RPMI7951 (cell line): Measurements from ENCODE around the gene ANTKMT. TPM values are rescaled to one million over a fixed set of nuclear protein-coding genes. Genes with fewer than 3 reads are reported as not detected.

Source experiments
- DNase-seq: peaks from one replicate; pipeline ENCODE4 v3.0.0-alpha.2; 2012; ENCODE audit warnings: low read depth
- total RNA-seq: library from RNA; depleted of rRNA; stranded (reverse); fragments of >200 nt; shearing (Covaris generic); gene quantifications from 2 replicates; pipeline ENCODE4 v1.2.3, GENCODE V29; 2014; rRNA removed

ANTKMT gene
- total RNA-seq, 1 experiment from 2014 or later, result 18.0 TPM

GRCh38 chr16:763369-764183 is 42.6 kb downstream of the ANTKMT start:
- DNase-seq, result no peak

DNA sequence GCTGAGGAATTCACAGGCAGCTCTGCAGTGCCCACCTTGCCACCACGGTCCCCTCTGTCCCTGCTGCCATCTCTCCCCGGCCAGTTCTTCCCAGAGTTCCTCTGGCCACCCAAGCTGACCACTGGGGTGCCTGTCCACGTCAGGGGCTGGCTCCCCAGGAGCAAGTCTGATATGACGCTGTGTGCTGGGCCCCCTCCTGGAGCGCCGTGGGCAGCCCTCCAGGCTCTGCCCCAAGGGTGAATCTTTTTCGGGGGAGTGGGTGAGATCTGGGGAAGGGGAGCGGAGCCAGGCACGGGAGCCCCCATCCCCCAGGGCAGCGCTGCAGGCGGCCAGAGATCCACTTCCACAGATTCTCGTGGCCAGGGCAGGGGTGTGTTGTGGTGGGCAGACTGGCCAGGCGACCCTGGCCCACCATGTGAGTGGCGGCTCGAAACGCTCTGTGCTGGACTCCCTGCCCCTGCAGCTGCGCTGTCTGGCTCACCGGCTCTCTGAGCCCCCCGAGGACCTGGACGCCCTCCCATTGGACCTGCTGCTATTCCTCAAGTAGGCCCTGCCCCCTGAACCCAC is 43.3 kb downstream of the ANTKMT start:
- DNase-seq, result no peak

DNA sequence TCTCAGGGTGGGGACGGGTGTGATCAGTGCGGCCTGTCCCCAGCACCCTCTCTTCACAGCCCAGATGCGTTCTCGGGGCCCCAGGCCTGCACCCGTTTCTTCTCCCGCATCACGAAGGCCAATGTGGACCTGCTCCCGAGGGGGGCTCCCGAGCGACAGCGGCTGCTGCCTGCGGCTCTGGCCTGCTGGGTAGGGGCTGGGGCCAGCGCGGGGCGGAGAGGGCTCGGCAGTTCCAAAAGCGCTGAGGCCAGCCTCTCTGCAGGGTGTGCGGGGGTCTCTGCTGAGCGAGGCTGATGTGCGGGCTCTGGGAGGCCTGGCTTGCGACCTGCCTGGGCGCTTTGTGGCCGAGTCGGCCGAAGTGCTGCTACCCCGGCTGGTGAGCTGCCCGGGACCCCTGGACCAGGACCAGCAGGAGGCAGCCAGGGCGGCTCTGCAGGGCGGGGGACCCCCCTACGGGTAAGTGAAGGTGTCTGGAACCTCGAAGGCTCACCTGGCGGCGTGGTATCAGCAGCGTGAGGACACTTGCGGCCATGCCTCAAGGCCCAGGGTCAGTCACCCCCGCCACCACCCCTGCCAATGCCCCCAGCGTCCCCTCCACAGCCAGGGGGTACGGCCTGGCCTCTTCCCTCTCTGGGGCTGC is 44.0 kb downstream of the ANTKMT start:
- no peak for DNase-seq

DNA sequence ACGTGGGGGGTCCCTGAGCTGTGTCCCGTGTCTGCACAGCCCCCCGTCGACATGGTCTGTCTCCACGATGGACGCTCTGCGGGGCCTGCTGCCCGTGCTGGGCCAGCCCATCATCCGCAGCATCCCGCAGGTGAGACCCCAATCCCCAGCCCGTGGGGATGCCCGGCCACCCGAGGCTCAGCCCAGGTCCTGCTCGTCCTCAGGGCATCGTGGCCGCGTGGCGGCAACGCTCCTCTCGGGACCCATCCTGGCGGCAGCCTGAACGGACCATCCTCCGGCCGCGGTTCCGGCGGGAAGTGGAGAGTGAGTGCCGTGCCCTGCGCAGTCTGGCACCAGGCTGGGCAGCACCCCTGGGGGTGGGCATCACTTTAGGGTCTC is 44.5 kb downstream of the ANTKMT start:
- no peak for DNase-seq

- no peak for DNase-seq
Measured at GRCh38 chr16:766008-766819, 45.3 kb downstream of the ANTKMT start.

- DNase-seq, result no peak
Measured at GRCh38 chr16:766820-767640, 46.1 kb downstream of the ANTKMT start.

DNA sequence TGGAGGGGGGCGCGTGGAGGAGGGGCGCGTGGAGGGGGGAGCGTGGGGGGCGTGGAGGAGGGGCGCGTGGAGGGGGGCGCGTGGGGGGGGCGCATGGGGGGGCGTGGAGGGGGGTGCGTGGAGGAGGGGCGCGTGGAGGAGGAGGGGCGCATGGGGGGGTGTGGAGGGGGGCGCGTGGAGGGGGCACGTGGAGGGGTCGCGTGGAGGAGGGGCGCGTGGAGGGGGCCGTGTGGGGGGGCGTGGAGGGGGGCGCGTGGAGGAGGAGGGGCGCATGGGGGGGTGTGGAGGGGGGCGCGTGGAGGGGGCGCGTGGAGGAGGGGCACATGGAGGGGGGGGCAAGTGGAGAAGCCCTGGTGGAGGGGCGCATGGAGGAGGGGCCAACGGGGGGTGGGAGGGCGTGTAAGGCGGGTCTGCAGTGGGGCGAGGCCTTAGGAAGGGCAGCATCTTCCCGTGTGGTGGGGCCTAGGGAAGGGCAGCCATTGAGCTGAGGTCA is 46.8 kb downstream of the ANTKMT start:
- no peak for DNase-seq

- DNase-seq, result no peak
Measured at GRCh38 chr16:768428-768827, 47.5 kb downstream of the ANTKMT start.

DNA sequence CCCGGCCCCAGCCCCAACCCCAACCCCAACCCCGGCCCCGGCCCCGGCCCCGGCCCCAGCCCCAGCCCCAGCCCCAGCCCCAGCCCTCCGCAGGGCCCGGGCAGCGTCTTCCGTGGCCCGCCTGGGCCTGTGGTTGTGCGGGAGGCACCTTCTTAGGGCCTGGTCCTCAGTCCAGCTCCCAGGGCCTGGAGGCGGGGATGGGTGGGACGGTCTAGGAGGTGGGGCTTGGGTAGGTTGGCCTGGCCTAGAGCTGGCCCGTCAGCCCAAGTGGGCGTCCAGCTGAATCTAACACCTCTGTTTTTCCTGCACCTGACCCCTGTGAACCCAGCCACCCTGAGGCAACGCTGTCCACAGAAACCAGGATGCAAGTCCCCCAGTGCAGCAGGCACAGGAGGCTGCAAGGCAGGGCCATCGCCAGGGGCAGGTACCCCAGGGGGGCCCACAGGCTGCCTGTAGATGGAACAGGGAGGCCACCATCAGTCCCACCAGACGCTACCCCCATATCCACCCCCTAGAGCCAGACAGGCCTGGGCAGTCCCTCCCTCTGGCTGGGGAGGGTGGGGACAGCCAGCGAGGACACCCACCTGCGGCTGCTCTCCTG is 48.3 kb downstream of the ANTKMT start:
- no peak for DNase-seq

DNA sequence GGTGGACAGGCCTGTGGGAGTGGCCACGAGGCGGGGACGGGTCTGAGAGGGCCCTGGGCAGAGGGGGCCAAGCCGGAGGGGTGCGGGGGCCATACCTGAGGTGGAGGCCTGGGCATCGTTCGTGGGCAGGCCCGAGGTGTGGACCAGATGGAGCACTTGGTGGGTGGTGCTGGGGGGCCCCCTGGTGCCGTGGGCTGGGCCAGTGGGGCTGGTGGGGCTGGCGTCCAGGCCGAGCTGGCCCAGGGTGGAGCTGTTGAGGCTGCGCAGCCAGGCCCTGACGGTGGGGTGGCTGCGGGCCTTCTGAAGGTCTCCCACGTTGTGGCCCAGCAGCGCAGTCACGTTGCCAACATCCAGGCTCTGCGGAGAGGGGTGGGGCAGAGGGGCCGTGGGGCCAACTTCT is 49.0 kb downstream of the ANTKMT start:
- no peak for DNase-seq

- no peak for DNase-seq
Measured at GRCh38 chr16:770411-770810, 49.5 kb downstream of the ANTKMT start.

Other genes with a start within 250 kb of the ANTKMT start
- gene CAPN15, start 193.4 kb upstream of the ANTKMT start, total RNA-seq, result 7.1 and 14.9 TPM in 2 replicates
- gene PRR35, start 160.8 kb upstream of the ANTKMT start, total RNA-seq, result not detected in 2 replicates
- gene NHLRC4, start 154.1 kb upstream of the ANTKMT start, total RNA-seq, result 0.24 and 0.29 TPM in 2 replicates
- gene PIGQ, start 151.2 kb upstream of the ANTKMT start, total RNA-seq, result 14.9 and 16.2 TPM in 2 replicates
- 5.5 and 7.1 TPM in 2 replicates for gene RAB40C, start 131.1 kb upstream of the ANTKMT start, total RNA-seq
- 0.10 TPM in 1 of 2 replicates, not detected in the other for gene WFIKKN1, start 90.2 kb upstream of the ANTKMT start, total RNA-seq
- 117 and 142 TPM in 2 replicates for gene METTL26, start 84.8 kb upstream of the ANTKMT start, total RNA-seq
- 18.6 and 21.3 TPM in 2 replicates for gene MCRIP2, start 79.3 kb upstream of the ANTKMT start, total RNA-seq
- 5.6 and 7.3 TPM in 2 replicates for gene WDR90, start 71.8 kb upstream of the ANTKMT start, total RNA-seq
- gene RHOT2, start 53.0 kb upstream of the ANTKMT start, total RNA-seq, result 23.7 and 24.2 TPM in 2 replicates
- gene RHBDL1, start 45.5 kb upstream of the ANTKMT start, total RNA-seq, result 0.72 TPM in 1 of 2 replicates, not detected in the other
- 136 and 183 TPM in 2 replicates for gene STUB1, start 40.7 kb upstream of the ANTKMT start, total RNA-seq
- 38.4 and 47.1 TPM in 2 replicates for gene JMJD8, start 36.8 kb upstream of the ANTKMT start, total RNA-seq
- gene WDR24, start 30.7 kb upstream of the ANTKMT start, total RNA-seq, result 2.0 and 2.6 TPM in 2 replicates
- gene FBXL16, start 15.3 kb upstream of the ANTKMT start, total RNA-seq, result 0.24 TPM in 1 of 2 replicates, not detected in the other
- gene METRN, start 6.0 kb upstream of the ANTKMT start, total RNA-seq, result 39.2 and 57.1 TPM in 2 replicates
- gene CCDC78, start 5.3 kb downstream of the ANTKMT start, total RNA-seq, result under 0.01 and 0.12 TPM in 2 replicates
- gene HAGHL, start 6.0 kb downstream of the ANTKMT start, total RNA-seq, result 3.3 and 4.0 TPM in 2 replicates
- gene CIAO3, start 19.9 kb downstream of the ANTKMT start, total RNA-seq, result 15.3 and 21.7 TPM in 2 replicates
- gene MSLN, start 39.6 kb downstream of the ANTKMT start, total RNA-seq, result 0.10 TPM in 1 of 2 replicates, not detected in the other
- gene RPUSD1, start 67.2 kb downstream of the ANTKMT start, total RNA-seq, result 12.6 and 21.0 TPM in 2 replicates
- gene CHTF18, start 67.5 kb downstream of the ANTKMT start, total RNA-seq, result 11.7 and 17.5 TPM in 2 replicates
- not detected in 2 replicates for gene GNG13, start 79.6 kb downstream of the ANTKMT start, total RNA-seq
- gene LMF1, start 249.8 kb downstream of the ANTKMT start, total RNA-seq, result 16.0 and 20.4 TPM in 2 replicates